ENCODE results near the gene SIPA1. TPM values are rescaled to one million over a fixed set of nuclear protein-coding genes. Genes with fewer than 3 reads are reported as not detected.

The SIPA1 gene
- total and polyA plus RNA-seq, 9 of the 15 experiments (the other 6 are each of a cell fraction or from before 2014, with no cell fraction given): 0.25 to 85.8 (median 16.8) TPM

DNA sequence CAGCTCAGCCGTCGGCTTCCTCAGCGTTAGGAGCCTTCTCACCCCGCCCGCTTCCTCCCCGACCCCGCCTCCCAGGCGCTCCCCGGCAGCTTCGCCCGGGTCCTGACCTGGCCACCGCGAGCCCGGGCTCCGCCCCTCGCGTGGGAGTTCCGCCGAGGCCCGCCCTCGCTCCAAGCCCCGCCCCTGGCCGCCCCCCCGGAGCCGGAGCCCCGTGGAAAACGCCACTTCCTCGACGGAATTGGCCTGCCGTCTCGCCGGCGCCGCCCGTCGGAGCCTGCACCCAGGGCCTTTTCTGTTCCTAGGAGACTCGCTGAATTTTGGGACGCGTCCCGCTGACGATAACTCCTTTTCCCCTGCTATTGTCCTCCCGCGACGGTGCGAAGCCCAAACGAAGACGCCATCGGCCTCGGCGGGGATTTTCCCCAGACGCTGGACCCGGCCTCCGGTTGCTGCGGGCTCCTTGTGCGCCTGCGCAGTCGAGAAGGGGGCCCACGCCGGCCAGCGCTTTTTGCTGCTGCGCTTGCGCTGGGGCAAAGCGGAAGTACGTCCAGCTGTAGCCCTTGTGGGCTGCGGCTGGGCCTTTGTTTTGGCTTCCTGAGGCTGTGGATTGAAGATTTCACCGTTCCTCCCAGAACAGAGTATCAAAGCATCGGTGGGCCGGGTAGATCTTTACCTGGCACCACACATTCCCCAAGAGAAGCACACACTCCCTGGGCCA, 14.8 kb downstream of the SIPA1 start (continued):
- TF ChIP-seq, protein P1, sequence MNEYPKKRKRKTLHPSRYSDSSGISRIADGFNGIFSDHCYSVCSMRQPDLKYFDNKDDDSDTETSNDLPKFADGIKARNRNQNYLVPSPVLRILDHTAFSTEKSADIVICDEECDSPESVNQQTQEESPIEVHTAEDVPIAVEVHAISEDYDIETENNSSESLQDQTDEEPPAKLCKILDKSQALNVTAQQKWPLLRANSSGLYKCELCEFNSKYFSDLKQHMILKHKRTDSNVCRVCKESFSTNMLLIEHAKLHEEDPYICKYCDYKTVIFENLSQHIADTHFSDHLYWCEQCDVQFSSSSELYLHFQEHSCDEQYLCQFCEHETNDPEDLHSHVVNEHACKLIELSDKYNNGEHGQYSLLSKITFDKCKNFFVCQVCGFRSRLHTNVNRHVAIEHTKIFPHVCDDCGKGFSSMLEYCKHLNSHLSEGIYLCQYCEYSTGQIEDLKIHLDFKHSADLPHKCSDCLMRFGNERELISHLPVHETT (CRISPR knock-in tag; conservative IDR thresholded peaks at IDR 0.05 in 1 of 2, IDR thresholded peaks at IDR 0.05 in 1 of 2): peak in 1 of 2 experiments; percentile 89; a peak in 2 of 4 replicates
- peak; percentile 25 for TF ChIP-seq TBP (optimal IDR thresholded peaks at IDR 0.05; ENCODE audit: low read depth, low read length)
- 0 out of 2 replicates have a peak, but pooled peaks have one; percentile 32 for TF ChIP-seq E2F3 (CRISPR knock-in tag; IDR thresholded peaks at IDR 0.05)
- TF ChIP-seq PTBP1 (IDR thresholded peaks at IDR 0.05; ENCODE audit: low read depth, low read length): no peak
- peak in 1 of 2 experiments; percentile 81; a peak in 2 of 4 replicates for TF ChIP-seq HDAC1 (IDR thresholded peaks at IDR 0.05)
- peak; percentile 79 for TF ChIP-seq FIP1L1 (IDR thresholded peaks at IDR 0.05; ENCODE audit: low read depth, low read length, poor library complexity, severe bottlenecking)
- peak; percentile 80; the same call in 1 of the 2 replicates for TF ChIP-seq SAFB (IDR thresholded peaks at IDR 0.05; ENCODE audit: borderline replicate concordance, low read depth, low read length)
- TF ChIP-seq TCFL5 (CRISPR knock-in tag; conservative IDR thresholded peaks at IDR 0.05): no peak
- TF ChIP-seq ZNF75A (CRISPR knock-in tag; IDR thresholded peaks at IDR 0.05): peak; percentile 54; the same call in 1 of the 2 replicates
- TF ChIP-seq, protein P2, sequence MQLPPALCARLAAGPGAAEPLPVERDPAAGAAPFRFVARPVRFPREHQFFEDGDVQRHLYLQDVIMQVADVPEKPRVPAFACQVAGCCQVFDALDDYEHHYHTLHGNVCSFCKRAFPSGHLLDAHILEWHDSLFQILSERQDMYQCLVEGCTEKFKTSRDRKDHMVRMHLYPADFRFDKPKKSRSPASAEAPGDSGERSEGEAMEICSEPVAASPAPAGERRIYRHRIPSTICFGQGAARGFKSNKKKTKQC (CRISPR knock-in tag; IDR thresholded peaks at IDR 0.05): no peak
- no peak for TF ChIP-seq BRD9 (IDR thresholded peaks at IDR 0.05; ENCODE audit: low read depth, partially characterized antibody)
- TF ChIP-seq, protein P3, sequence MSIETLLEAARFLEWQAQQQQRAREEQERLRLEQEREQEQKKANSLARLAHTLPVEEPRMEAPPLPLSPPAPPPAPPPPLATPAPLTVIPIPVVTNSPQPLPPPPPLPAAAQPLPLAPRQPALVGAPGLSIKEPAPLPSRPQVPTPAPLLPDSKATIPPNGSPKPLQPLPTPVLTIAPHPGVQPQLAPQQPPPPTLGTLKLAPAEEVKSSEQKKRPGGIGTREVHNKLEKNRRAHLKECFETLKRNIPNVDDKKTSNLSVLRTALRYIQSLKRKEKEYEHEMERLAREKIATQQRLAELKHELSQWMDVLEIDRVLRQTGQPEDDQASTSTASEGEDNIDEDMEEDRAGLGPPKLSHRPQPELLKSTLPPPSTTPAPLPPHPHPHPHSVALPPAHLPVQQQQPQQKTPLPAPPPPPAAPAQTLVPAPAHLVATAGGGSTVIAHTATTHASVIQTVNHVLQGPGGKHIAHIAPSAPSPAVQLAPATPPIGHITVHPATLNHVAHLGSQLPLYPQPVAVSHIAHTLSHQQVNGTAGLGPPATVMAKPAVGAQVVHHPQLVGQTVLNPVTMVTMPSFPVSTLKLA (conservative IDR thresholded peaks at IDR 0.05): peak; percentile 89 to 95
- TF ChIP-seq, protein P4, sequence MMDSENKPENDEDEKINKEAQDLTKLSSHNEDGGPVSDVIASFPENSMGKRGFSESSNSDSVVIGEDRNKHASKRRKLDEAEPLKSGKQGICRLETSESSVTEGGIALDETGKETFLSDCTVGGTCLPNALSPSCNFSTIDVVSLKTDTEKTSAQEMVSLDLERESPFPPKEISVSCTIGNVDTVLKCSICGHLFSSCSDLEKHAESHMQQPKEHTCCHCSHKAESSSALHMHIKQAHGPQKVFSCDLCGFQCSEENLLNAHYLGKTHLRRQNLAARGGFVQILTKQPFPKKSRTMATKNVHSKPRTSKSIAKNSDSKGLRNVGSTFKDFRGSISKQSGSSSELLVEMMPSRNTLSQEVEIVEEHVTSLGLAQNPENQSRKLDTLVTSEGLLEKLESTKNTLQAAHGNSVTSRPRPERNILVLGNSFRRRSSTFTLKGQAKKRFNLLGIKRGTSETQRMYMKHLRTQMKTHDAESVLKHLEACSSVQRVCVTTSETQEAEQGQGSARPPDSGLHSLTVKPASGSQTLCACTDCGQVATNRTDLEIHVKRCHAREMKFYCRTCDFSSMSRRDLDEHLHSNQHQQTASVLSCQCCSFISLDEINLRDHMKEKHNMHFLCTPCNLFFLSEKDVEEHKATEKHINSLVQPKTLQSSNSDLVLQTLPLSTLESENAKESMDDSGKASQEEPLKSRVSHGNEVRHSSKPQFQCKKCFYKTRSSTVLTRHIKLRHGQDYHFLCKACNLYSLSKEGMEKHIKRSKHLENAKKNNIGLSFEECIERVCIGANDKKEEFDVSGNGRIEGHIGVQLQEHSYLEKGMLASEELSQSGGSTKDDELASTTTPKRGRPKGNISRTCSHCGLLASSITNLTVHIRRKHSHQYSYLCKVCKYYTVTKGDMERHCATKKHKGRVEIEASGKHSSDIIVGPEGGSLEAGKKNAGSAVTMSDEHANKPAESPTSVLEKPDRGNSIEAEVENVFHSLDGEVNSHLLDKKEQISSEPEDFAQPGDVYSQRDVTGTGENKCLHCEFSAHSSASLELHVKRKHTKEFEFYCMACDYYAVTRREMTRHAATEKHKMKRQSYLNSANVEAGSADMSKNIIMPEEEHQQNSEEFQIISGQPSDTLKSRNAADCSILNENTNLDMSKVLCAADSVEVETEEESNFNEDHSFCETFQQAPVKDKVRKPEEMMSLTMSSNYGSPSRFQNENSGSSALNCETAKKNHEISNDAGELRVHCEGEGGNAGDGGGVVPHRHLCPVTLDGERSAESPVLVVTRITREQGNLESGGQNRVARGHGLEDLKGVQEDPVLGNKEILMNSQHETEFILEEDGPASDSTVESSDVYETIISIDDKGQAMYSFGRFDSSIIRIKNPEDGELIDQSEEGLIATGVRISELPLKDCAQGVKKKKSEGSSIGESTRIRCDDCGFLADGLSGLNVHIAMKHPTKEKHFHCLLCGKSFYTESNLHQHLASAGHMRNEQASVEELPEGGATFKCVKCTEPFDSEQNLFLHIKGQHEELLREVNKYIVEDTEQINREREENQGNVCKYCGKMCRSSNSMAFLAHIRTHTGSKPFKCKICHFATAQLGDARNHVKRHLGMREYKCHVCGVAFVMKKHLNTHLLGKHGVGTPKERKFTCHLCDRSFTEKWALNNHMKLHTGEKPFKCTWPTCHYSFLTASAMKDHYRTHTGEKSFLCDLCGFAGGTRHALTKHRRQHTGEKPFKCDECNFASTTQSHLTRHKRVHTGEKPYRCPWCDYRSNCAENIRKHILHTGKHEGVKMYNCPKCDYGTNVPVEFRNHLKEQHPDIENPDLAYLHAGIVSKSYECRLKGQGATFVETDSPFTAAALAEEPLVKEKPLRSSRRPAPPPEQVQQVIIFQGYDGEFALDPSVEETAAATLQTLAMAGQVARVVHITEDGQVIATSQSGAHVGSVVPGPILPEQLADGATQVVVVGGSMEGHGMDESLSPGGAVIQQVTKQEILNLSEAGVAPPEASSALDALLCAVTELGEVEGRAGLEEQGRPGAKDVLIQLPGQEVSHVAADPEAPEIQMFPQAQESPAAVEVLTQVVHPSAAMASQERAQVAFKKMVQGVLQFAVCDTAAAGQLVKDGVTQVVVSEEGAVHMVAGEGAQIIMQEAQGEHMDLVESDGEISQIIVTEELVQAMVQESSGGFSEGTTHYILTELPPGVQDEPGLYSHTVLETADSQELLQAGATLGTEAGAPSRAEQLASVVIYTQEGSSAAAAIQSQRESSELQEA (IDR thresholded peaks at IDR 0.05; ENCODE audit: low read depth): no peak
- no peak for TF ChIP-seq BHLHE40 (IDR thresholded peaks at IDR 0.05; ENCODE audit: low read length)
